Measurements from ENCODE around the gene SNRNP40. TPM values are rescaled to one million over a fixed set of nuclear protein-coding genes. Genes with fewer than 3 reads are reported as not detected.

SNRNP40 gene
- total RNA-seq, 1 donor from 2014 or later, result 68.0 TPM

DNA sequence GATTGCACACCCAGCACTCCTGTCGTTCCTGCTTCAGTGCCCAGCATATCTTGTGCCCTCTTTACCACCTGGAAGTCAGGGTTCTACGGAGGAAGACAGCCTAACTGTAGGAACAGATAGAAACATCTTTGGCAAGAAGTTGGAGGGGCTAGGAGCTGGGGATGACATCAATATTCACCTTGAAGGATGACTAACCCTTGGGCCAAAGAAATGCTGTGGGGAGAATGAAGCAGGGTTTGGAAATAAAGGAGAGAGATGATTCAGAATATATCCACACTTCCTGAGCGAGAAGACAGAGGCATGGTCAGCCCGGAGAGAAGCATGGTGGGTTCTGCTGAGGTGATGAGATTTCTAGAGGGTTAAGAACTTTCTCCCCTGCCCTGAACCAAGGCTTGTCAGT is 52.3 kb downstream of the SNRNP40 start:
- DNase-seq, result no peak
- H3K27me3 Mint-ChIP-seq (ENCODE audit: unreplicated experiment), result peaks cover 8% of the 10 kb centered on the region
- peak overlapping the region; percentile 5 for H3K4me3 Mint-ChIP-seq (ENCODE audit: unreplicated experiment)
- peaks cover 8% of the 10 kb centered on the region for H3K9me3 Mint-ChIP-seq (ENCODE audit: unreplicated experiment)
- peaks cover 20% of the 10 kb centered on the region for H3K4me1 Mint-ChIP-seq (ENCODE audit: low read depth, unreplicated experiment)
- no peak overlapping the region for H3K27ac Mint-ChIP-seq (ENCODE audit: unreplicated experiment)
- TF ChIP-seq, protein P1, sequence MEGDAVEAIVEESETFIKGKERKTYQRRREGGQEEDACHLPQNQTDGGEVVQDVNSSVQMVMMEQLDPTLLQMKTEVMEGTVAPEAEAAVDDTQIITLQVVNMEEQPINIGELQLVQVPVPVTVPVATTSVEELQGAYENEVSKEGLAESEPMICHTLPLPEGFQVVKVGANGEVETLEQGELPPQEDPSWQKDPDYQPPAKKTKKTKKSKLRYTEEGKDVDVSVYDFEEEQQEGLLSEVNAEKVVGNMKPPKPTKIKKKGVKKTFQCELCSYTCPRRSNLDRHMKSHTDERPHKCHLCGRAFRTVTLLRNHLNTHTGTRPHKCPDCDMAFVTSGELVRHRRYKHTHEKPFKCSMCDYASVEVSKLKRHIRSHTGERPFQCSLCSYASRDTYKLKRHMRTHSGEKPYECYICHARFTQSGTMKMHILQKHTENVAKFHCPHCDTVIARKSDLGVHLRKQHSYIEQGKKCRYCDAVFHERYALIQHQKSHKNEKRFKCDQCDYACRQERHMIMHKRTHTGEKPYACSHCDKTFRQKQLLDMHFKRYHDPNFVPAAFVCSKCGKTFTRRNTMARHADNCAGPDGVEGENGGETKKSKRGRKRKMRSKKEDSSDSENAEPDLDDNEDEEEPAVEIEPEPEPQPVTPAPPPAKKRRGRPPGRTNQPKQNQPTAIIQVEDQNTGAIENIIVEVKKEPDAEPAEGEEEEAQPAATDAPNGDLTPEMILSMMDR (IDR thresholded peaks at IDR 0.05; ENCODE audit: partially characterized antibody, unreplicated experiment), result no peak
- H3K36me3 Mint-ChIP-seq (ENCODE audit: unreplicated experiment), result no peaks in the 10 kb centered on the region

DNA sequence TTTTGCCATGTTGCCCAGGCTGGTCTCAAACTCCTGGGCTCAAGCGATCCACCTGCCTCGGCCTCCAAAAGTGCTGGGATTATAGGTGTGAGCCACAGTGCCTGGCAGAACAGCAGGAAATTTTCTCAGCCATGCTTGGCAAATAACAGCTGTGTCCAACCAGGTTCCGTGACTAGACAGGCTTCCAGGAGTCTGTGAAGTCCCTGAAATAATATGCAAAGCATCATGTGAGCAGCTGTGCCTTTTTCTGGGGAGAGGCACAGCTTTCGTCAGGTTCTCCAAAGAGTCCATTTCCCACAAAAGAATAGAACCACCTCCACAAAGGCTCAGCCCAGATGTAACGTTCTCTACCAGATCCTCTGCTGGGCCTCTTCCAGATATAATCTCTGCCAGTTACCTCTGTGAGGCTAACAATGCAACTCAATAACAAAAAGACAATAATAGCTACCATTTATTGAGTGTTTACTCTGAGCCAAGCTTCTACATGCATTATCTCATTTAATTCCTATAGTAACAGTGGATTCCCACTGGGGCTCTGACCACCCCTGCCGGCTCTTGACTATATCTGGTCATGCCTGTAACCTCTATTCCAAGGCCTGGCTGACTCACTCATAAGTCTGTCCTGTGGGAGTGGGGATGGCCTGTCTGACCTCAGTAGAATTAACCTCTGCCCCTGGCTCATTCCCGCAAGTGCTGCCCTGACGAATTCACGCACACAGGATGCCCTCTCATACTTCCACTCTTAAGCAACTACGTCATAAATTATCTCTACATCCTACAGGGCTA is 52.9 kb downstream of the SNRNP40 start:
- DNase-seq, result no peak
- H3K4me1 Mint-ChIP-seq (ENCODE audit: low read depth, unreplicated experiment), result peaks cover 20% of the 10 kb centered on the region
- peaks cover 13% of the 10 kb centered on the region for H3K27me3 Mint-ChIP-seq (ENCODE audit: unreplicated experiment)
- H3K9me3 Mint-ChIP-seq (ENCODE audit: unreplicated experiment), result peaks cover 11% of the 10 kb centered on the region
- H3K4me3 Mint-ChIP-seq (ENCODE audit: unreplicated experiment), result peak overlapping the region; percentile 5
- H3K36me3 Mint-ChIP-seq (ENCODE audit: unreplicated experiment), result no peaks in the 10 kb centered on the region
- H3K27ac Mint-ChIP-seq (ENCODE audit: unreplicated experiment), result peak overlapping the region; percentile 24
- TF ChIP-seq, protein P1 (IDR thresholded peaks at IDR 0.05; ENCODE audit: partially characterized antibody, unreplicated experiment), result no peak

- Mint-ChIP-seq H3K4me1 (ENCODE audit: low read depth, unreplicated experiment) (peaks cover 29% of the 10 kb centered on the region), H3K27me3 (ENCODE audit: unreplicated experiment) (peaks cover 15% of the 10 kb centered on the region), H3K9me3 (ENCODE audit: unreplicated experiment) (peaks cover 17% of the 10 kb centered on the region), H3K27ac (ENCODE audit: unreplicated experiment) (no peak overlapping the region), H3K4me3 (ENCODE audit: unreplicated experiment) (no peak overlapping the region), H3K36me3 (ENCODE audit: unreplicated experiment) (no peaks in the 10 kb centered on the region)
- DNase-seq, result no peak
- TF ChIP-seq, protein P1 (IDR thresholded peaks at IDR 0.05; ENCODE audit: partially characterized antibody, unreplicated experiment), result no peak
Observed at GRCh38 chr1:31241321-31241720, 55.3 kb downstream of the SNRNP40 start.

GRCh38 chr1:31239653-31240241 is 56.8 kb downstream of the SNRNP40 start, which contains the start of gene NKAIN1:
Gene NKAIN1 (minus strand): TSS chr1:31239887. CDS start chr1:31239547, 340 bp downstream.
- Mint-ChIP-seq H3K36me3 (ENCODE audit: unreplicated experiment) (no peaks in the 10 kb centered on the region), H3K4me3 (ENCODE audit: unreplicated experiment) (peak within 1 kb of the TSS; percentile 96), H3K9me3 (ENCODE audit: unreplicated experiment) (peaks cover 24% of the 10 kb centered on the region), H3K27me3 (ENCODE audit: unreplicated experiment) (peaks cover 18% of the 10 kb centered on the region), H3K27ac (ENCODE audit: unreplicated experiment) (peak within 1 kb of the TSS; percentile 98), H3K4me1 (ENCODE audit: low read depth, unreplicated experiment) (peaks cover 39% of the 10 kb centered on the region)
- DNase-seq, result peak; percentile 80
- TF ChIP-seq, protein P1 (IDR thresholded peaks at IDR 0.05; ENCODE audit: partially characterized antibody, unreplicated experiment), result no peak

Measured in glutamatergic neuron (in vitro differentiated cells).